HepG2 (cell line): Measurements from ENCODE around the gene KNL1. TPM values are rescaled to one million over a fixed set of nuclear protein-coding genes. Genes with fewer than 3 reads are reported as not detected.

Experiments
- CBX2 ChIP-seq, 2 experiments: fragments of 200-600 bp in 1 of 2; sonication (generic); formaldehyde crosslinking in 1 of 2; IDR thresholded peaks; 2 replicates each; pipeline versions ENCODE4 v1.7.0 to v1.8.1; 2018 to 2022; ENCODE audit warnings: low read depth in 2 of 2, low read length in 1 of 2, mild to moderate bottlenecking in 1 of 2, missing genetic modification reagents in 1 of 2
- CHD4 ChIP-seq: fragments of 200-600 bp; sonication (generic); IDR thresholded peaks from 2 replicates; pipeline ENCODE4 v1.7.0; 2017; ENCODE audit warnings: mild to moderate bottlenecking, low read length, borderline replicate concordance
- NFKB2 ChIP-seq: sonication (generic); formaldehyde crosslinking; IDR thresholded peaks from 2 replicates; pipeline ENCODE4 v1.4.0; 2020; ENCODE audit warnings: missing genetic modification reagents, borderline replicate concordance
- SOX13 ChIP-seq, 3 experiments: fragments of 450-650 bp in 1 of 3; sonication (generic) in 1 of 3; formaldehyde crosslinking in 1 of 3; IDR thresholded peaks in 2 of 3; conservative IDR thresholded peaks in 1 of 3; 2 replicates each; pipeline versions ENCODE4 v1.5.0 to v1.6.1; 2016 to 2020; ENCODE audit warnings: antibody characterized with exemption in 1 of 3, mild to moderate bottlenecking in 1 of 3, missing compliant biosample characterization in 1 of 3, missing genetic modification reagents in 1 of 3, moderate library complexity in 1 of 3
- SYNCRIP ChIP-seq: fragments of 200-400 bp; formaldehyde crosslinking; IDR thresholded peaks from 2 replicates; pipeline ENCODE4 v1.6.1; 2018; ENCODE audit warnings: mild to moderate bottlenecking, low read depth, low read length; ENCODE audit not compliant: insufficient read depth
- ZNF101 ChIP-seq: sonication (generic); formaldehyde crosslinking; IDR thresholded peaks from 2 replicates; pipeline ENCODE4 v1.4.0; 2020; ENCODE audit warnings: mild to moderate bottlenecking, low read depth, missing genetic modification reagents, borderline replicate concordance
- ZNF121 ChIP-seq: sonication (generic); formaldehyde crosslinking; IDR thresholded peaks from 2 replicates; pipeline ENCODE4 v1.5.0; 2020; ENCODE audit warnings: mild to moderate bottlenecking, missing genetic modification reagents
- ZNF207 ChIP-seq: fragments of 450-650 bp; IDR thresholded peaks from 2 replicates; pipeline ENCODE4 v1.6.1; 2016; ENCODE audit warnings: antibody characterized with exemption, borderline replicate concordance
- ZNF329 ChIP-seq: sonication (generic); formaldehyde crosslinking; IDR thresholded peaks from 2 replicates; pipeline ENCODE4 v1.9.0; 2021; ENCODE audit warnings: low read depth, mild to moderate bottlenecking, missing genetic modification reagents
- ZNF432 ChIP-seq: sonication (generic); formaldehyde crosslinking; IDR thresholded peaks from 2 replicates; pipeline ENCODE4 v1.5.0; 2020; ENCODE audit warnings: missing genetic modification reagents, mild to moderate bottlenecking, borderline replicate concordance
- ZNF558 ChIP-seq: sonication (generic); formaldehyde crosslinking; IDR thresholded peaks from 2 replicates; pipeline ENCODE4 v1.9.0; 2022; ENCODE audit warnings: mild to moderate bottlenecking, missing genetic modification reagents, borderline replicate concordance
- polyA plus RNA-seq, 8 experiments: library from polyadenylated mRNA; depleted of rRNA in 3 of 8; stranded (reverse) in 7 of 8; unstranded in 1 of 8; fragments of >200 nt; fragmentation: Illumina TruSeq in 4 of 8; extraction: Trizol in 4 of 8; gene quantifications; 2 replicates each; pipeline versions ENCODE4 v1.2.1 to v1.2.3, GENCODE V29; 2011 to 2016; ENCODE audit warnings: low read depth in 4 of 8, missing spikeins in 1 of 8, mixed read lengths in 1 of 8; ENCODE audit not compliant: insufficient read depth in 1 of 8
- total RNA-seq, 5 experiments: library from RNA; depleted of rRNA; stranded (reverse); fragments of >200 nt; fragmentation: Illumina TruSeq; extraction: Trizol; gene quantifications; 2 replicates each; pipeline ENCODE4 v1.2.3, GENCODE V29; 2016; ENCODE audit warnings: low read depth in 1 of 5
- TF ChIP-seq, protein P1 (sequence below): sonication (generic); formaldehyde crosslinking; IDR thresholded peaks from 2 replicates; pipeline ENCODE4 v1.4.0; 2020; ENCODE audit warnings: missing genetic modification reagents
- TF ChIP-seq, protein P2 (sequence below): IDR thresholded peaks from 2 replicates; pipeline ENCODE4 v1.4.0; 2020; ENCODE audit warnings: mild to moderate bottlenecking, missing genetic modification reagents
- TF ChIP-seq, protein P3 (sequence below): sonication (generic); formaldehyde crosslinking; IDR thresholded peaks from 2 replicates; pipeline ENCODE4 v1.8.1; 2022; ENCODE audit warnings: low read depth, mild to moderate bottlenecking, missing genetic modification reagents

The KNL1 gene
- total and polyA plus RNA-seq, 2 of the 13 experiments (the other 11 are each of a cell fraction or from before 2014, with no cell fraction given) = 8.0 to 21.4 TPM

DNA sequence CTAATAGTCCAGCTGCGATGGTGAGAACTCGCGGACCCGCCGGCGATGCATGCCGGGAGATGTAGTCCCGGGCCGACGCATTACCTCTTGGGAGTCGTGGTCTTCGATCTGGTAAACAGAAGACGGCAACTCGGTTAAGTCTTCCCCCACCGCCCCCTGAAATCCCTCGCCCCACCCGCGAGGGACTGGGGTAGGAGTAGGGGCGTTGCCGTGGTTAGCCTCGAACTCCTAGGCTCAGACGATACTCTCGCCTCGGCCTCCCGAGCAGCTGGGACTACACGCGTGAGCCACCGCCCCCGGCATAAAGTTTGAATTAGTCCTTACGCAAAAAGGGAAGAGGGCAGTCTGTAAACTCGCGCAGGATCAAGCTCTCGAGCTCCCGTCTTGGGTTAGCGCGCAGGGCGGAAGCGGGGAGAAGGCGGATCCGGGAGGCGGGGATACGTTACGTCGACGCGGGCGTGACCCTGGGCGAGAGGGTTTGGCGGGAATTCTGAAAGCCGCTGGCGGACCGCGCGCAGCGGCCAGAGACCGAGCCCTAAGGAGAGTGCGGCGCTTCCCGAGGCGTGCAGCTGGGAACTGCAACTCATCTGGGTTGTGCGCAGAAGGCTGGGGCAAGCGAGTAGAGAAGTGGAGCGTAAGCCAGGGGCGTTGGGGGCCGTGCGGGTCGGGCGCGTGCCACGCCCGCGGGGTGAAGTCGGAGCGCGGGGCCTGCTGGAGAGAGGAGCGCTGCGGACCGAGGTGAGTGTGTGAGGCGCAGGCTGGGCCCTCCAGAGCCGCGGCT, 100.8 kb downstream of the KNL1 start, which contains the start of gene RAD51 (continued):
- no peak for TF ChIP-seq ZNF207
- TF ChIP-seq, protein P1, sequence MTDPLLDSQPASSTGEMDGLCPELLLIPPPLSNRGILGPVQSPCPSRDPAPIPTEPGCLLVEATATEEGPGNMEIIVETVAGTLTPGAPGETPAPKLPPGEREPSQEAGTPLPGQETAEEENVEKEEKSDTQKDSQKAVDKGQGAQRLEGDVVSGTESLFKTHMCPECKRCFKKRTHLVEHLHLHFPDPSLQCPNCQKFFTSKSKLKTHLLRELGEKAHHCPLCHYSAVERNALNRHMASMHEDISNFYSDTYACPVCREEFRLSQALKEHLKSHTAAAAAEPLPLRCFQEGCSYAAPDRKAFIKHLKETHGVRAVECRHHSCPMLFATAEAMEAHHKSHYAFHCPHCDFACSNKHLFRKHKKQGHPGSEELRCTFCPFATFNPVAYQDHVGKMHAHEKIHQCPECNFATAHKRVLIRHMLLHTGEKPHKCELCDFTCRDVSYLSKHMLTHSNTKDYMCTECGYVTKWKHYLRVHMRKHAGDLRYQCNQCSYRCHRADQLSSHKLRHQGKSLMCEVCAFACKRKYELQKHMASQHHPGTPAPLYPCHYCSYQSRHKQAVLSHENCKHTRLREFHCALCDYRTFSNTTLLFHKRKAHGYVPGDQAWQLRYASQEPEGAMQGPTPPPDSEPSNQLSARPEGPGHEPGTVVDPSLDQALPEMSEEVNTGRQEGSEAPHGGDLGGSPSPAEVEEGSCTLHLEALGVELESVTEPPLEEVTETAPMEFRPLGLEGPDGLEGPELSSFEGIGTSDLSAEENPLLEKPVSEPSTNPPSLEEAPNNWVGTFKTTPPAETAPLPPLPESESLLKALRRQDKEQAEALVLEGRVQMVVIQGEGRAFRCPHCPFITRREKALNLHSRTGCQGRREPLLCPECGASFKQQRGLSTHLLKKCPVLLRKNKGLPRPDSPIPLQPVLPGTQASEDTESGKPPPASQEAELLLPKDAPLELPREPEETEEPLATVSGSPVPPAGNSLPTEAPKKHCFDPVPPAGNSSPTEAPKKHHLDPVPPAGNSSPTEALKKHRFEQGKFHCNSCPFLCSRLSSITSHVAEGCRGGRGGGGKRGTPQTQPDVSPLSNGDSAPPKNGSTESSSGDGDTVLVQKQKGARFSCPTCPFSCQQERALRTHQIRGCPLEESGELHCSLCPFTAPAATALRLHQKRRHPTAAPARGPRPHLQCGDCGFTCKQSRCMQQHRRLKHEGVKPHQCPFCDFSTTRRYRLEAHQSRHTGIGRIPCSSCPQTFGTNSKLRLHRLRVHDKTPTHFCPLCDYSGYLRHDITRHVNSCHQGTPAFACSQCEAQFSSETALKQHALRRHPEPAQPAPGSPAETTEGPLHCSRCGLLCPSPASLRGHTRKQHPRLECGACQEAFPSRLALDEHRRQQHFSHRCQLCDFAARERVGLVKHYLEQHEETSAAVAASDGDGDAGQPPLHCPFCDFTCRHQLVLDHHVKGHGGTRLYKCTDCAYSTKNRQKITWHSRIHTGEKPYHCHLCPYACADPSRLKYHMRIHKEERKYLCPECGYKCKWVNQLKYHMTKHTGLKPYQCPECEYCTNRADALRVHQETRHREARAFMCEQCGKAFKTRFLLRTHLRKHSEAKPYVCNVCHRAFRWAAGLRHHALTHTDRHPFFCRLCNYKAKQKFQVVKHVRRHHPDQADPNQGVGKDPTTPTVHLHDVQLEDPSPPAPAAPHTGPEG (CRISPR knock-in tag) = 0 out of 2 replicates have a peak, but pooled peaks have one; percentile 19
- TF ChIP-seq, protein P2, sequence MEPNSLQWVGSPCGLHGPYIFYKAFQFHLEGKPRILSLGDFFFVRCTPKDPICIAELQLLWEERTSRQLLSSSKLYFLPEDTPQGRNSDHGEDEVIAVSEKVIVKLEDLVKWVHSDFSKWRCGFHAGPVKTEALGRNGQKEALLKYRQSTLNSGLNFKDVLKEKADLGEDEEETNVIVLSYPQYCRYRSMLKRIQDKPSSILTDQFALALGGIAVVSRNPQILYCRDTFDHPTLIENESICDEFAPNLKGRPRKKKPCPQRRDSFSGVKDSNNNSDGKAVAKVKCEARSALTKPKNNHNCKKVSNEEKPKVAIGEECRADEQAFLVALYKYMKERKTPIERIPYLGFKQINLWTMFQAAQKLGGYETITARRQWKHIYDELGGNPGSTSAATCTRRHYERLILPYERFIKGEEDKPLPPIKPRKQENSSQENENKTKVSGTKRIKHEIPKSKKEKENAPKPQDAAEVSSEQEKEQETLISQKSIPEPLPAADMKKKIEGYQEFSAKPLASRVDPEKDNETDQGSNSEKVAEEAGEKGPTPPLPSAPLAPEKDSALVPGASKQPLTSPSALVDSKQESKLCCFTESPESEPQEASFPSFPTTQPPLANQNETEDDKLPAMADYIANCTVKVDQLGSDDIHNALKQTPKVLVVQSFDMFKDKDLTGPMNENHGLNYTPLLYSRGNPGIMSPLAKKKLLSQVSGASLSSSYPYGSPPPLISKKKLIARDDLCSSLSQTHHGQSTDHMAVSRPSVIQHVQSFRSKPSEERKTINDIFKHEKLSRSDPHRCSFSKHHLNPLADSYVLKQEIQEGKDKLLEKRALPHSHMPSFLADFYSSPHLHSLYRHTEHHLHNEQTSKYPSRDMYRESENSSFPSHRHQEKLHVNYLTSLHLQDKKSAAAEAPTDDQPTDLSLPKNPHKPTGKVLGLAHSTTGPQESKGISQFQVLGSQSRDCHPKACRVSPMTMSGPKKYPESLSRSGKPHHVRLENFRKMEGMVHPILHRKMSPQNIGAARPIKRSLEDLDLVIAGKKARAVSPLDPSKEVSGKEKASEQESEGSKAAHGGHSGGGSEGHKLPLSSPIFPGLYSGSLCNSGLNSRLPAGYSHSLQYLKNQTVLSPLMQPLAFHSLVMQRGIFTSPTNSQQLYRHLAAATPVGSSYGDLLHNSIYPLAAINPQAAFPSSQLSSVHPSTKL (CRISPR knock-in tag) = no peak
- TF ChIP-seq ZNF101 (CRISPR knock-in tag) = no peak
- TF ChIP-seq NFKB2 (CRISPR knock-in tag) = peak; percentile 73; the same call in 1 of the 2 replicates
- TF ChIP-seq SOX13 (IDR thresholded peaks at IDR 0.05) = no peak
- TF ChIP-seq SOX13 (CRISPR knock-in tag; conservative IDR thresholded peaks at IDR 0.05 in 1 of 2, IDR thresholded peaks at IDR 0.05 in 1 of 2) = no peak
- TF ChIP-seq ZNF121 (CRISPR knock-in tag) = 0 out of 2 replicates have a peak, but pooled peaks have one; percentile 9
- no peak for TF ChIP-seq SYNCRIP
- TF ChIP-seq ZNF558 (CRISPR knock-in tag) = peak; percentile 80; the same call in 1 of the 2 replicates
- TF ChIP-seq CBX2 (IDR thresholded peaks at IDR 0.05; ENCODE audit: low read depth, low read length) = no peak
- TF ChIP-seq CBX2 (CRISPR knock-in tag; IDR thresholded peaks at IDR 0.05; ENCODE audit: low read depth) = 0 out of 2 replicates have a peak, but pooled peaks have one; percentile 69
- no peak for TF ChIP-seq CHD4
- no peak for TF ChIP-seq ZNF432
- no peak for TF ChIP-seq ZNF329 (CRISPR knock-in tag)
- TF ChIP-seq, protein P3, sequence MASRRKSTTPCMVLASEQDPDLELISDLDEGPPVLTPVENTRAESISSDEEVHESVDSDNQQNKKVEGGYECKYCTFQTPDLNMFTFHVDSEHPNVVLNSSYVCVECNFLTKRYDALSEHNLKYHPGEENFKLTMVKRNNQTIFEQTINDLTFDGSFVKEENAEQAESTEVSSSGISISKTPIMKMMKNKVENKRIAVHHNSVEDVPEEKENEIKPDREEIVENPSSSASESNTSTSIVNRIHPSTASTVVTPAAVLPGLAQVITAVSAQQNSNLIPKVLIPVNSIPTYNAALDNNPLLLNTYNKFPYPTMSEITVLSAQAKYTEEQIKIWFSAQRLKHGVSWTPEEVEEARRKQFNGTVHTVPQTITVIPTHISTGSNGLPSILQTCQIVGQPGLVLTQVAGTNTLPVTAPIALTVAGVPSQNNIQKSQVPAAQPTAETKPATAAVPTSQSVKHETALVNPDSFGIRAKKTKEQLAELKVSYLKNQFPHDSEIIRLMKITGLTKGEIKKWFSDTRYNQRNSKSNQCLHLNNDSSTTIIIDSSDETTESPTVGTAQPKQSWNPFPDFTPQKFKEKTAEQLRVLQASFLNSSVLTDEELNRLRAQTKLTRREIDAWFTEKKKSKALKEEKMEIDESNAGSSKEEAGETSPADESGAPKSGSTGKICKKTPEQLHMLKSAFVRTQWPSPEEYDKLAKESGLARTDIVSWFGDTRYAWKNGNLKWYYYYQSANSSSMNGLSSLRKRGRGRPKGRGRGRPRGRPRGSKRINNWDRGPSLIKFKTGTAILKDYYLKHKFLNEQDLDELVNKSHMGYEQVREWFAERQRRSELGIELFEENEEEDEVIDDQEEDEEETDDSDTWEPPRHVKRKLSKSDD (CRISPR knock-in tag) = 0 out of 2 replicates have a peak, but pooled peaks have one; percentile 17
